Measurements from ENCODE around the gene RBCK1. TPM values are rescaled to one million over a fixed set of nuclear protein-coding genes. Genes with fewer than 3 reads are reported as not detected.

RBCK1 gene
- total and polyA plus RNA-seq, 10 of the 15 experiments (the other 5 are each of a cell fraction or from before 2014, with no cell fraction given) = 14.1 to 99.7 (median 76.0) TPM

GRCh38 chr20:433300-433975 lies 25.3 kb downstream of the RBCK1 start (continued):
- TF ChIP-seq E2F8 (IDR thresholded peaks at IDR 0.05; ENCODE audit: low read depth, partially characterized antibody) (no peak), EGR1 (IDR thresholded peaks at IDR 0.05; ENCODE audit: borderline replicate concordance in 1 of 2, low read depth in 2 of 2, low read length in 2 of 2) (peak in 1 of 2 experiments; percentile 57; a peak in 2 of 3 replicates), DPF2 (IDR thresholded peaks at IDR 0.05) (peak; percentile 78), KLF5 (IDR thresholded peaks at IDR 0.05; ENCODE audit: partially characterized antibody) (peak; percentile 34), SKIL (IDR thresholded peaks at IDR 0.05; ENCODE audit: low read depth, poor library complexity, severe bottlenecking) (peak; percentile 59), IRF5 (IDR thresholded peaks at IDR 0.05; ENCODE audit: borderline replicate concordance) (no peak), PAX5 (IDR thresholded peaks at IDR 0.05; ENCODE audit: borderline replicate concordance, low read depth, low read length) (peak; percentile 80; the same call in 1 of the 2 replicates), SMC3 (IDR thresholded peaks at IDR 0.05; ENCODE audit: borderline replicate concordance, low read length) (no peak)

Data from GM12878 (cell line).